AG04450 (cell line): ENCODE measurements around the gene PPBP. TPM values are rescaled to one million over a fixed set of nuclear protein-coding genes. Genes with fewer than 3 reads are reported as not detected.

Source experiments
- CTCF ChIA-PET: fragments of 300-600, 350-600 bp; formaldehyde crosslinking; extraction: SDS; loops from one replicate; lab custom pipeline; 2022; ENCODE audit warnings: antibody characterized with exemption, inconsistent platforms; lab: Charles Lee
- POLR2A ChIA-PET: fragments of 350-600 bp; formaldehyde crosslinking; extraction: SDS; loops from one replicate; lab custom pipeline; 2021; ENCODE audit warnings: antibody characterized with exemption, inconsistent platforms; lab: Yijun Ruan, JAX
- DNase-seq: peaks from one replicate; pipeline ENCODE4 v3.0.0-alpha.2; 2011; ENCODE audit warnings: low read depth, low spot score
- H3K27ac ChIP-seq: one replicate; pipeline ENCODE4 v1.5.1; 2012; ENCODE audit warnings: low read depth, low read length, control low read depth
- H3K27me3 ChIP-seq: one replicate; pipeline ENCODE4 v1.6.0; 2012; ENCODE audit warnings: low read length; ENCODE audit not compliant: control insufficient read depth, insufficient read depth
- H3K4me3 ChIP-seq: 2 replicates; pipeline ENCODE4 v1.5.1; 2011; ENCODE audit warnings: mild to moderate bottlenecking, low read depth, low read length, control low read depth
- H3K9me3 ChIP-seq: 2 replicates; pipeline ENCODE4 v1.5.1; 2012; ENCODE audit warnings: low read length; ENCODE audit not compliant: control insufficient read depth, insufficient read depth
- CTCF ChIP-seq: IDR thresholded peaks from 2 replicates; pipeline ENCODE4 v1.5.1; 2011; ENCODE audit warnings: low read depth, low read length, control low read depth, inconsistent platforms
- polyA plus RNA-seq: library from polyadenylated mRNA; depleted of rRNA; stranded (reverse); fragments of >200 nt; gene quantifications from 2 replicates; pipeline ENCODE4 v1.2.3, GENCODE V29; 2011

The PPBP gene
- polyA plus RNA-seq, 1 experiment: not detected

GRCh38 chr4:73979407-73979957, 8.5 kb downstream of the PPBP start:
- DNase-seq: no peak
- CTCF ChIA-PET: interaction anchor here (0.9 kb wide), 1 partner anchor 59 kb away, joined by 3 read pairs; the partner anchor contains the start of gene CXCL3
- POLR2A ChIA-PET: interaction anchor here (1.2 kb wide), 1 partner anchor 120 kb away, joined by 3 read pairs; no protein-coding TSS in a partner anchor
- H3K27me3 ChIP-seq: no peaks in the 10 kb centered on the region
- no peak for TF ChIP-seq CTCF
- 0 out of 2 replicates have a peak, but pooled peaks cover 5% of the 10 kb centered on the region for H3K9me3 ChIP-seq
- H3K27ac ChIP-seq: no peak overlapping the region
- H3K4me3 ChIP-seq: no peak overlapping the region

GRCh38 chr4:73978886-73979285, 9.1 kb downstream of the PPBP start:
- H3K4me3 ChIP-seq: no peak overlapping the region
- CTCF ChIA-PET: interaction anchor here (0.9 kb wide), 1 partner anchor 60 kb away, joined by 3 read pairs; the partner anchor contains the start of gene CXCL3
- H3K27ac ChIP-seq: peak overlapping the region; percentile 22
- H3K9me3 ChIP-seq: 0 out of 2 replicates have a peak, but pooled peaks cover 5% of the 10 kb centered on the region
- H3K27me3 ChIP-seq: no peaks in the 10 kb centered on the region
- POLR2A ChIA-PET: interaction anchor here (1.2 kb wide), 1 partner anchor 119 kb away, joined by 3 read pairs; no protein-coding TSS in a partner anchor
- DNase-seq: peak; percentile 47
- TF ChIP-seq CTCF: no peak

GRCh38 chr4:73976716-73977115, 11.3 kb downstream of the PPBP start:
- Histone ChIP-seq H3K27me3 (no peaks in the 10 kb centered on the region), H3K9me3 (0 out of 2 replicates have a peak, but pooled peaks cover 5% of the 10 kb centered on the region), H3K4me3 (no peak overlapping the region), H3K27ac (no peak overlapping the region)
- CTCF ChIA-PET: interaction anchor here (1.3 kb wide), 1 partner anchor 157 kb away, joined by 7 read pairs; no protein-coding TSS in a partner anchor
- POLR2A ChIA-PET: no interaction called here
- TF ChIP-seq CTCF: no peak
- DNase-seq: no peak

- DNase-seq: no peak
- Histone ChIP-seq H3K9me3 (0 out of 2 replicates have a peak, but pooled peaks cover 5% of the 10 kb centered on the region), H3K4me3 (no peak overlapping the region), H3K27ac (no peak overlapping the region), H3K27me3 (no peaks in the 10 kb centered on the region)
- TF ChIP-seq CTCF: no peak
- ChIA-PET CTCF (interaction anchor here (1.3 kb wide), 1 partner anchor 158 kb away, joined by 7 read pairs; no protein-coding TSS in a partner anchor), POLR2A (no interaction called here)
Observed at GRCh38 chr4:73976217-73976616, 11.8 kb downstream of the PPBP start.

- H3K27ac ChIP-seq: no peak overlapping the region
- H3K4me3 ChIP-seq: no peak overlapping the region
- DNase-seq: no peak
- H3K9me3 ChIP-seq: 0 out of 2 replicates have a peak, but pooled peaks cover 5% of the 10 kb centered on the region
- ChIA-PET CTCF (no interaction called here), POLR2A (no interaction called here)
- no peak for TF ChIP-seq CTCF
- no peaks in the 10 kb centered on the region for H3K27me3 ChIP-seq
Observed at GRCh38 chr4:73974352-73974751, 13.6 kb downstream of the PPBP start.
